Esophagus muscularis mucosa (tissue), 4 donors: ENCODE measurements around the gene OLFML1. TPM values are rescaled to one million over a fixed set of nuclear protein-coding genes. Genes with fewer than 3 reads are reported as not detected.

Experiments used
- DNase-seq: peaks from one replicate; pipeline ENCODE4 v3.0.0-alpha.2; 2017; ENCODE audit errors: extremely low spot score
- H3K27ac ChIP-seq, 4 donors: fragments of 200-600 bp; sonication (generic); replicated peaks in 1 of 4; 1 replicate in 3 of 4; 2 replicates in 1 of 4; pipeline ENCODE4 v1.5.1; 2016 to 2019; ENCODE audit warnings: mild to moderate bottlenecking in 1 of 4
- H3K27me3 ChIP-seq, 4 donors: fragments of 200-600 bp; sonication (generic); one replicate each; pipeline versions ENCODE4 v1.5.1 to v1.6.0; 2016 to 2019
- H3K36me3 ChIP-seq, 4 donors: fragments of 200-600 bp; sonication (generic); one replicate each; pipeline ENCODE4 v1.5.1; 2016 to 2019
- H3K4me1 ChIP-seq, 4 donors: fragments of 200-600 bp; sonication (generic); one replicate each; pipeline ENCODE4 v1.5.1; 2016 to 2019
- H3K4me3 ChIP-seq, 4 donors: fragments of 200-600 bp; sonication (generic); 1 replicate in 2 of 4; 2 replicates in 2 of 4; pipeline ENCODE4 v1.5.1; 2016 to 2019; ENCODE audit warnings: mild to moderate bottlenecking in 4 of 4, moderate library complexity in 1 of 4
- H3K9me3 ChIP-seq, 4 donors: fragments of 200-600 bp; sonication (generic); 1 replicate in 3 of 4; 2 replicates in 1 of 4; pipeline ENCODE4 v1.5.1; 2016 to 2019
- CTCF ChIP-seq, 3 experiments: fragments of 200-600 bp in 2 of 3; fragments of 450-650 bp in 1 of 3; sonication (generic) in 2 of 3; IDR thresholded peaks; one replicate each; pipeline ENCODE4 v1.5.1; 2017 to 2019; ENCODE audit warnings: antibody characterized with exemption in 3 of 3, mild to moderate bottlenecking in 2 of 3, moderate library complexity in 1 of 3
- EP300 ChIP-seq: sonication (generic); formaldehyde crosslinking; IDR thresholded peaks from one replicate; pipeline ENCODE4 v1.6.1; 2017; ENCODE audit warnings: antibody characterized with exemption
- POLR2A ChIP-seq: fragments of 450-650 bp; IDR thresholded peaks from one replicate; pipeline ENCODE4 v1.6.1; 2017; ENCODE audit warnings: antibody characterized with exemption, moderate library complexity, mild to moderate bottlenecking, low read depth
- POLR2AphosphoS5 ChIP-seq, 2 donors: sonication (generic); formaldehyde crosslinking; IDR thresholded peaks; one replicate each; pipeline ENCODE4 v1.6.1; 2017; ENCODE audit warnings: antibody characterized with exemption in 2 of 2
- WGBS: methylation state at CpG from one replicate; pipeline ENCODE4 v1.1.5; 2018; 5-methylcytosine and 5-hydroxymethylcytosine counted together
- intact Hi-C: fragments of 100-400 bp; cut with DNase I; formaldehyde crosslinking; loops from one replicate; pipeline ENCODE4 v1.15.1; 2023
- total RNA-seq, 4 donors: library from RNA; depleted of rRNA; stranded (reverse); fragments of >200 nt; gene quantifications; one replicate each; pipeline versions ENCODE4 v1.1.0 to v1.2.1, GENCODE V29; 2016

The OLFML1 gene
- total RNA-seq, 4 donors from 2014 or later: 5.6 to 10.8 (median 7.7) TPM

- Histone ChIP-seq H3K4me3 (no peak overlapping the region), H3K36me3 (no peaks in the 10 kb centered on the region), H3K27me3 (no peaks in the 10 kb centered on the region), H3K9me3 (no peaks in the 10 kb centered on the region), H3K27ac (peak overlapping the region in 2 of 4 donors; percentile 18 to 35), H3K4me1 (peaks cover 0 to 2% (median 0%) of the 10 kb centered on the region in 4 donors)
- 73% methylated on average over 8 of the region's 8 CpGs for WGBS
- no peak for DNase-seq
- intact Hi-C loops: no loop called here
- TF ChIP-seq POLR2A: no peak
- TF ChIP-seq EP300: no peak
- no peak for TF ChIP-seq POLR2AphosphoS5 (IDR thresholded peaks at IDR 0.05)
- TF ChIP-seq CTCF (IDR thresholded peaks at IDR 0.05): no peak
These were observed 47.3 kb downstream of the OLFML1 start for GRCh38 chr11:7532405-7533145.

GRCh38 chr11:7533199-7534041 lies 48.1 kb downstream of the OLFML1 start:
- TF ChIP-seq POLR2A: no peak
- TF ChIP-seq POLR2AphosphoS5 (IDR thresholded peaks at IDR 0.05): no peak
- no peak for TF ChIP-seq EP300
- no peak for TF ChIP-seq CTCF (IDR thresholded peaks at IDR 0.05)
- H3K9me3 ChIP-seq: no peaks in the 10 kb centered on the region
- 82% methylated on average over 8 of the region's 8 CpGs for WGBS

DNA sequence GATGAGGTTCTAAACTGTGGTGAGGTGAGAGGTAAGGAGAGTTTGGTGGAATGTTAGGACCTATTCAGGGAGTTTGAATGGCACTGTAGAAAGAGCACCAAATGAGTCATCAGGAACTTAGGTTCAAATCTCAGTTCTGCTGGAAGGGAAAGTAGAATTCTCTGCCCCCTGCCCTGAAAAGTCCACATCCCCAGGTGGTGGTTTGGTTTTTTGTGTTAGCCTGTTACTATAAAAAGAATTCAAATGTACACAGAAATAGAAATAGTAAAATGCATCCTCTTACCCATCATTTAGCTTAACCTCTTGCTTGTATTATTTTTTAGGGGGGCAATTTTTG lies 48.7 kb downstream of the OLFML1 start:
- TF ChIP-seq CTCF (IDR thresholded peaks at IDR 0.05): no peak
- no peak for TF ChIP-seq EP300
- no peak for TF ChIP-seq POLR2AphosphoS5 (IDR thresholded peaks at IDR 0.05)
- TF ChIP-seq POLR2A: no peak
- Histone ChIP-seq H3K9me3 (no peaks in the 10 kb centered on the region), H3K27me3 (no peaks in the 10 kb centered on the region), H3K4me3 (no peak overlapping the region), H3K27ac (no peak overlapping the region), H3K4me1 (peaks cover 0 to 12% (median 6%) of the 10 kb centered on the region in 4 donors), H3K36me3 (no peaks in the 10 kb centered on the region)
- no peak for DNase-seq
- intact Hi-C loops: no loop called here

More at GRCh38 chr11:7533199-7534041, 48.1 kb downstream of the OLFML1 start:
- Histone ChIP-seq H3K36me3 (no peaks in the 10 kb centered on the region), H3K4me1 (peaks cover 0 to 7% (median 5%) of the 10 kb centered on the region in 4 donors), H3K4me3 (no peak overlapping the region), H3K27ac (no peak overlapping the region), H3K27me3 (no peaks in the 10 kb centered on the region)
- no peak for DNase-seq
- intact Hi-C loops: no loop called here

DNA sequence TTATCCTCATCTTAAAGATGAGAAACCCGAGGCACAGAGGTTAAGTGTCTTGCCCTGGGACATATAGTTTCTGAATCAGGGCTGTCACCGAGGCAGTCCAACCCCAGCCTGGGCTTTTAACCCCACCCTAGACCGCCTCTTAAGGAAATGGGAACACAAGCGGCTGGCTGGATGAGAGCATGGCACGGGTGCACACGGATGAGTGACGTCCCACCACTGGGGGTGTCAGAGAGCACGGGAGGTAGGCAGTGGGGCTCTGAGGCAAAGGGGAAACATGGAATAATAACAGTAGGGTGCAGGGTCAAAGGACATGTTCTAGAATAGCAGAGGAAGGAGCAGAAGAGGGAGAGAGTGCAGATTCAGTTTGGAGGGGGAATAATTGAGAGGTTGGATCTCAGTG lies 50.8 kb downstream of the OLFML1 start:
- intact Hi-C loops: no loop called here
- H3K4me3 ChIP-seq: no peak overlapping the region
- no peak for DNase-seq
- WGBS: 43% methylated on average over 8 of the region's 8 CpGs
- no peaks in the 10 kb centered on the region for H3K27me3 ChIP-seq
- TF ChIP-seq POLR2AphosphoS5 (IDR thresholded peaks at IDR 0.05): no peak
- no peak overlapping the region for H3K27ac ChIP-seq
- no peaks in the 10 kb centered on the region for H3K36me3 ChIP-seq
- H3K9me3 ChIP-seq: no peaks in the 10 kb centered on the region
- H3K4me1 ChIP-seq: peaks cover 0 to 16% (median 6%) of the 10 kb centered on the region in 4 donors

- DNase-seq: no peak
- no peaks in the 10 kb centered on the region for H3K9me3 ChIP-seq
- no peak for TF ChIP-seq POLR2A
- TF ChIP-seq CTCF (IDR thresholded peaks at IDR 0.05): no peak
- no peak for TF ChIP-seq POLR2AphosphoS5 (IDR thresholded peaks at IDR 0.05)
- TF ChIP-seq EP300: no peak
- intact Hi-C loops: no loop called here
- H3K36me3 ChIP-seq: no peaks in the 10 kb centered on the region
- H3K27me3 ChIP-seq: no peaks in the 10 kb centered on the region
- no peak overlapping the region for H3K4me3 ChIP-seq
- WGBS: 49% methylated on average over 6 of the region's 6 CpGs
- no peak overlapping the region for H3K27ac ChIP-seq
- peaks cover 0 to 16% (median 6%) of the 10 kb centered on the region in 4 donors for H3K4me1 ChIP-seq
These were observed 52.0 kb downstream of the OLFML1 start for GRCh38 chr11:7537265-7537664.
